Astrocyte (in vitro differentiated cells and primary cell): Measurements from ENCODE around the gene PAPSS1. TPM values are rescaled to one million over a fixed set of nuclear protein-coding genes. Genes with fewer than 3 reads are reported as not detected.

Source experiments
- DNase-seq: peaks from one replicate; pipeline ENCODE4 v3.0.0-alpha.2; 2010; ENCODE audit warnings: low read depth
- FAIRE-seq: peaks from 2 replicates; lab custom pipeline; 2011; peaks lifted over from hg19 to GRCh38; lab: Jason Lieb, UNC
- H2AFZ ChIP-seq: 2 replicates; pipeline ENCODE4 v1.6.0; 2012; ENCODE audit warnings: low read depth, low read length, inconsistent platforms
- H3K27ac ChIP-seq: 2 replicates; pipeline ENCODE4 v1.5.1; 2011; ENCODE audit warnings: low read depth, low read length, inconsistent platforms
- H3K27me3 ChIP-seq: 2 replicates; pipeline ENCODE4 v1.6.0; 2011; ENCODE audit warnings: low read length, inconsistent platforms; ENCODE audit not compliant: insufficient read depth
- H3K36me3 ChIP-seq: 2 replicates; pipeline ENCODE4 v1.5.1; 2011; ENCODE audit warnings: low read length, inconsistent platforms; ENCODE audit not compliant: insufficient read depth
- H3K4me1 ChIP-seq: 2 replicates; pipeline ENCODE4 v1.5.1; 2011; ENCODE audit warnings: low read length, inconsistent platforms; ENCODE audit not compliant: insufficient read depth
- H3K4me2 ChIP-seq: 2 replicates; pipeline ENCODE4 v1.6.0; 2012; ENCODE audit warnings: low read length, inconsistent platforms
- H3K4me3 ChIP-seq: 2 replicates; pipeline ENCODE4 v1.5.1; 2011; ENCODE audit warnings: low read depth, mild to moderate bottlenecking, low read length, inconsistent platforms; ENCODE audit not compliant: insufficient read depth
- H3K79me2 ChIP-seq: 2 replicates; pipeline ENCODE4 v1.6.0; 2012; ENCODE audit warnings: mild to moderate bottlenecking, low read length, inconsistent platforms; ENCODE audit not compliant: insufficient read depth
- H3K9ac ChIP-seq: 2 replicates; pipeline ENCODE4 v1.6.0; 2012; ENCODE audit warnings: mild to moderate bottlenecking, low read length, inconsistent platforms
- H3K9me3 ChIP-seq: 2 replicates; pipeline ENCODE4 v1.5.1; 2012; ENCODE audit warnings: low read depth, mild to moderate bottlenecking, low read length, inconsistent platforms; ENCODE audit not compliant: insufficient read depth
- H4K20me1 ChIP-seq: 2 replicates; pipeline ENCODE4 v1.6.0; 2012; ENCODE audit warnings: low read length, inconsistent platforms; ENCODE audit not compliant: insufficient read depth
- H3K27ac Mint-ChIP-seq: one replicate; pipeline ENCODE4 v1.8.0; 2021; ENCODE audit warnings: mild to moderate bottlenecking, mixed read lengths; ENCODE audit not compliant: unreplicated experiment
- H3K27me3 Mint-ChIP-seq: one replicate; pipeline ENCODE4 v1.8.0; 2021; ENCODE audit warnings: low read depth, mixed read lengths; ENCODE audit not compliant: unreplicated experiment
- H3K36me3 Mint-ChIP-seq: one replicate; pipeline ENCODE4 v1.8.0; 2021; ENCODE audit warnings: low read depth, mixed read lengths; ENCODE audit not compliant: unreplicated experiment
- H3K4me1 Mint-ChIP-seq: one replicate; pipeline ENCODE4 v1.8.0; 2021; ENCODE audit warnings: low read depth, mixed read lengths; ENCODE audit not compliant: unreplicated experiment
- H3K4me3 Mint-ChIP-seq: one replicate; pipeline ENCODE4 v1.8.0; 2021; ENCODE audit warnings: mild to moderate bottlenecking, moderate library complexity, mixed read lengths; ENCODE audit not compliant: unreplicated experiment
- H3K9me3 Mint-ChIP-seq: one replicate; pipeline ENCODE4 v1.8.0; 2021; ENCODE audit warnings: mild to moderate bottlenecking, mixed read lengths; ENCODE audit not compliant: unreplicated experiment
- CTCF ChIP-seq: IDR thresholded peaks from 2 replicates; pipeline ENCODE4 v1.5.1; 2011; ENCODE audit warnings: low read depth, mild to moderate bottlenecking, inconsistent platforms, low read length, moderate library complexity; ENCODE audit not compliant: insufficient read depth
- EZH2 ChIP-seq: IDR thresholded peaks from 2 replicates; pipeline ENCODE4 v1.6.1; 2012; ENCODE audit warnings: mild to moderate bottlenecking, low read length, inconsistent platforms; ENCODE audit not compliant: insufficient read depth
- total RNA-seq: library from RNA; stranded (reverse); gene quantifications from 2 replicates; pipeline ENCODE4 v1.2.1, GENCODE V29; 2021

PAPSS1 gene
- total RNA-seq, 1 donor from 2014 or later = 102 TPM

- Mint-ChIP-seq H3K9me3 (no peaks in the 10 kb centered on the region), H3K4me3 (no peak overlapping the region), H3K27me3 (no peaks in the 10 kb centered on the region), H3K36me3 (peaks cover 10% of the 10 kb centered on the region), H3K4me1 (no peaks in the 10 kb centered on the region), H3K27ac (no peak overlapping the region)
- H3K4me2 ChIP-seq = no peak overlapping the region
- no peaks in the 10 kb centered on the region for H3K4me1 ChIP-seq
- H3K27me3 ChIP-seq = no peaks in the 10 kb centered on the region
- H4K20me1 ChIP-seq = peaks cover 18% of the 10 kb centered on the region
- no peak overlapping the region for H3K4me3 ChIP-seq
- H3K27ac ChIP-seq = no peak overlapping the region
- no peaks in the 10 kb centered on the region for H3K9me3 ChIP-seq
- TF ChIP-seq EZH2 (no peak), CTCF (no peak)
- H3K36me3 ChIP-seq = peaks cover 10% of the 10 kb centered on the region
- DNase-seq (no peak), FAIRE-seq (no peak)
- no peak overlapping the region for H2AFZ ChIP-seq
- no peaks in the 10 kb centered on the region for H3K79me2 ChIP-seq
- no peak overlapping the region for H3K9ac ChIP-seq
These were observed 79.8 kb downstream of the PAPSS1 start for GRCh38 chr4:107640197-107640596.

GRCh38 chr4:107635735-107636134, 84.3 kb downstream of the PAPSS1 start:
- Histone ChIP-seq H3K4me3 (no peak overlapping the region), H3K27me3 (no peaks in the 10 kb centered on the region), H2AFZ (no peak overlapping the region), H3K79me2 (no peaks in the 10 kb centered on the region), H3K4me1 (no peaks in the 10 kb centered on the region), H3K4me2 (no peak overlapping the region), H3K9ac (no peak overlapping the region), H3K9me3 (no peaks in the 10 kb centered on the region), H4K20me1 (peaks cover 12% of the 10 kb centered on the region), H3K36me3 (no peaks in the 10 kb centered on the region), H3K27ac (no peak overlapping the region)
- H3K4me1 Mint-ChIP-seq = no peaks in the 10 kb centered on the region
- H3K27me3 Mint-ChIP-seq = no peaks in the 10 kb centered on the region
- no peak for TF ChIP-seq CTCF
- no peak for TF ChIP-seq EZH2
- no peak overlapping the region for H3K27ac Mint-ChIP-seq
- FAIRE-seq (no peak), DNase-seq (no peak)
- H3K36me3 Mint-ChIP-seq = no peaks in the 10 kb centered on the region
- no peak overlapping the region for H3K4me3 Mint-ChIP-seq
- no peaks in the 10 kb centered on the region for H3K9me3 Mint-ChIP-seq

- no peak for FAIRE-seq
- no peaks in the 10 kb centered on the region for H3K27me3 ChIP-seq
These were observed 88.5 kb downstream of the PAPSS1 start for GRCh38 chr4:107631560-107631959.

More at GRCh38 chr4:107631560-107631959, 88.5 kb downstream of the PAPSS1 start:
- no peaks in the 10 kb centered on the region for H3K36me3 ChIP-seq
- H4K20me1 ChIP-seq = no peaks in the 10 kb centered on the region
- H3K9me3 ChIP-seq = no peaks in the 10 kb centered on the region
- no peak overlapping the region for H3K9ac ChIP-seq
- no peak overlapping the region for H3K4me3 ChIP-seq
- H3K79me2 ChIP-seq = no peaks in the 10 kb centered on the region
- no peaks in the 10 kb centered on the region for H3K9me3 Mint-ChIP-seq
- no peak overlapping the region for H3K4me3 Mint-ChIP-seq
- H3K4me1 Mint-ChIP-seq = no peaks in the 10 kb centered on the region
- no peaks in the 10 kb centered on the region for H3K27me3 Mint-ChIP-seq
- peak overlapping the region; percentile 18 for H3K27ac Mint-ChIP-seq
- no peak overlapping the region for H3K27ac ChIP-seq
- no peak overlapping the region for H3K4me2 ChIP-seq
- no peak overlapping the region for H2AFZ ChIP-seq
- H3K4me1 ChIP-seq = no peaks in the 10 kb centered on the region
- TF ChIP-seq EZH2 (no peak), CTCF (no peak)
- no peaks in the 10 kb centered on the region for H3K36me3 Mint-ChIP-seq
- DNase-seq = no peak
